Measurements from ENCODE around the gene RAD51B.

GRCh38 chr14:68199554-68200151 lies 380.1 kb downstream of the RAD51B start:
- TF ChIP-seq ZNF747 (tag by site-specific recombination; IDR thresholded peaks at IDR 0.05) (no peak), CTCF (tag by site-specific recombination; IDR thresholded peaks at IDR 0.05) (no peak), ZBTB8A (tag by site-specific recombination; IDR thresholded peaks at IDR 0.05) (no peak), ZNF324 (tag by site-specific recombination; IDR thresholded peaks at IDR 0.05) (no peak), PRDM10 (tag by site-specific recombination; IDR thresholded peaks at IDR 0.05) (no peak), ZNF132 (tag by site-specific recombination; IDR thresholded peaks at IDR 0.05; ENCODE audit: borderline replicate concordance) (no peak)

Measured in HEK293 (cell line).